Mucosa of descending colon (tissue), 3 donors: ENCODE results near the gene GPC6. TPM values are rescaled to one million over a fixed set of nuclear protein-coding genes. Genes with fewer than 3 reads are reported as not detected.

Experiments
- ATAC-seq: fragments of 200-7000 bp; cut with Tn5 transposase; one replicate; pipeline ENCODE4 v1.9.1; 2020; ENCODE audit warnings: mild to moderate bottlenecking, moderate library complexity
- DNase-seq, 3 donors: peaks; one replicate each; pipeline ENCODE4 v3.0.0-alpha.2; 2020
- H3K36me3 ChIP-seq: fragments of 200-600 bp; one replicate; pipeline ENCODE4 v1.8.0; 2021; ENCODE audit warnings: low read depth, mild to moderate bottlenecking
- H3K4me1 ChIP-seq: fragments of 200-600 bp; one replicate; pipeline ENCODE4 v1.8.0; 2021; ENCODE audit warnings: low read depth, mild to moderate bottlenecking
- H3K4me3 ChIP-seq: fragments of 200-600 bp; one replicate; pipeline ENCODE4 v1.8.0; 2021; ENCODE audit warnings: mild to moderate bottlenecking
- H3K9me3 ChIP-seq: fragments of 200-600 bp; one replicate; pipeline ENCODE4 v1.8.0; 2021; ENCODE audit warnings: mild to moderate bottlenecking
- intact Hi-C, 2 donors: fragments of 100-400 bp; cut with DNase I in 1 of 2; cut with micrococcal nuclease in 1 of 2; formaldehyde crosslinking; loops; one replicate each; pipeline versions ENCODE4 v1.11.0 to v1.11.1; 2022; cut with DNase I, micrococcal nuclease
- total RNA-seq, 3 donors: library from RNA; stranded (reverse); fragmentation: NEBNext Ultra II Directional in 2 of 3; extraction: Animal tissue kit (Norgen Biotek cat#: 25700) in 2 of 3; gene quantifications; one replicate each; pipeline versions ENCODE4 v1.2.1 to v1.2.4, GENCODE V29; 2021 to 2023
- TF ChIP-seq, protein P1 (sequence below): fragments of 200-600 bp; IDR thresholded peaks from one replicate; pipeline ENCODE4 v1.8.0; 2022; ENCODE audit warnings: antibody characterized with exemption, mild to moderate bottlenecking
- donor health status: DM: no; HTN: no; CAD: no; lungs with moderate emphysema.
- donor health status: DM: no; HTN: no; CAD: no.
- donor health status: DM: no; HTN: yes; CAD: no.

Gene GPC6
- total RNA-seq, 3 donors from 2014 or later = 2.7 to 11.3 (median 7.5) TPM

GRCh38 chr13:94224670-94225069 is 998.1 kb downstream of the GPC6 start:
- intact Hi-C loops = no loop called here

GRCh38 chr13:94227255-94227879 is 1000.8 kb downstream of the GPC6 start:
- H3K4me3 ChIP-seq = no peak overlapping the region
- intact Hi-C loops = no loop called here
- ATAC-seq = no peak
- no peaks in the 10 kb centered on the region for H3K4me1 ChIP-seq
- no peaks in the 10 kb centered on the region for H3K36me3 ChIP-seq
- DNase-seq = no peak
- TF ChIP-seq, protein P1, sequence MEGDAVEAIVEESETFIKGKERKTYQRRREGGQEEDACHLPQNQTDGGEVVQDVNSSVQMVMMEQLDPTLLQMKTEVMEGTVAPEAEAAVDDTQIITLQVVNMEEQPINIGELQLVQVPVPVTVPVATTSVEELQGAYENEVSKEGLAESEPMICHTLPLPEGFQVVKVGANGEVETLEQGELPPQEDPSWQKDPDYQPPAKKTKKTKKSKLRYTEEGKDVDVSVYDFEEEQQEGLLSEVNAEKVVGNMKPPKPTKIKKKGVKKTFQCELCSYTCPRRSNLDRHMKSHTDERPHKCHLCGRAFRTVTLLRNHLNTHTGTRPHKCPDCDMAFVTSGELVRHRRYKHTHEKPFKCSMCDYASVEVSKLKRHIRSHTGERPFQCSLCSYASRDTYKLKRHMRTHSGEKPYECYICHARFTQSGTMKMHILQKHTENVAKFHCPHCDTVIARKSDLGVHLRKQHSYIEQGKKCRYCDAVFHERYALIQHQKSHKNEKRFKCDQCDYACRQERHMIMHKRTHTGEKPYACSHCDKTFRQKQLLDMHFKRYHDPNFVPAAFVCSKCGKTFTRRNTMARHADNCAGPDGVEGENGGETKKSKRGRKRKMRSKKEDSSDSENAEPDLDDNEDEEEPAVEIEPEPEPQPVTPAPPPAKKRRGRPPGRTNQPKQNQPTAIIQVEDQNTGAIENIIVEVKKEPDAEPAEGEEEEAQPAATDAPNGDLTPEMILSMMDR = no peak
- H3K9me3 ChIP-seq = no peaks in the 10 kb centered on the region

More at GRCh38 chr13:94224670-94225069, 998.1 kb downstream of the GPC6 start:
- Histone ChIP-seq H3K36me3 (no peaks in the 10 kb centered on the region), H3K4me3 (no peak overlapping the region), H3K9me3 (no peaks in the 10 kb centered on the region), H3K4me1 (no peaks in the 10 kb centered on the region)
- TF ChIP-seq, protein P1 = no peak
- DNase-seq = no peak
- no peak for ATAC-seq

GRCh38 chr13:94228763-94229162 is 1002.2 kb downstream of the GPC6 start:
- no peaks in the 10 kb centered on the region for H3K9me3 ChIP-seq
- DNase-seq (no peak), ATAC-seq (no peak)
- no peaks in the 10 kb centered on the region for H3K36me3 ChIP-seq
- no peaks in the 10 kb centered on the region for H3K4me1 ChIP-seq
- intact Hi-C loops = no loop called here
- TF ChIP-seq, protein P1 = no peak
- H3K4me3 ChIP-seq = no peak overlapping the region

- TF ChIP-seq, protein P1 = no peak
- DNase-seq (no peak), ATAC-seq (no peak)
- Histone ChIP-seq H3K9me3 (no peaks in the 10 kb centered on the region), H3K4me3 (no peak overlapping the region), H3K4me1 (no peaks in the 10 kb centered on the region), H3K36me3 (no peaks in the 10 kb centered on the region)
- intact Hi-C loops = no loop called here
Measured at GRCh38 chr13:94232161-94232950, 1005.7 kb downstream of the GPC6 start.

GRCh38 chr13:94232956-94233355 is 1006.3 kb downstream of the GPC6 start:
- Histone ChIP-seq H3K4me1 (no peaks in the 10 kb centered on the region), H3K4me3 (no peak overlapping the region), H3K9me3 (no peaks in the 10 kb centered on the region), H3K36me3 (no peaks in the 10 kb centered on the region)
- intact Hi-C loops = no loop called here
- TF ChIP-seq, protein P1 = no peak
- DNase-seq = no peak
- ATAC-seq = no peak
